Mucosa of descending colon (tissue), 3 donors: Measurements from ENCODE around the gene SIX5. TPM values are rescaled to one million over a fixed set of nuclear protein-coding genes. Genes with fewer than 3 reads are reported as not detected.
A peak's percentile ranks its signal among the peaks of the same experiment; 100 is the strongest.

Experiments
- ATAC-seq: fragments of 200-7000 bp; cut with Tn5 transposase; one replicate; pipeline ENCODE4 v1.9.1; 2020; ENCODE audit warnings: mild to moderate bottlenecking, moderate library complexity
- DNase-seq, 3 donors: peaks; one replicate each; pipeline ENCODE4 v3.0.0-alpha.2; 2020
- H3K36me3 ChIP-seq: fragments of 200-600 bp; one replicate; pipeline ENCODE4 v1.8.0; 2021; ENCODE audit warnings: low read depth, mild to moderate bottlenecking
- H3K4me1 ChIP-seq: fragments of 200-600 bp; one replicate; pipeline ENCODE4 v1.8.0; 2021; ENCODE audit warnings: low read depth, mild to moderate bottlenecking
- H3K4me3 ChIP-seq: fragments of 200-600 bp; one replicate; pipeline ENCODE4 v1.8.0; 2021; ENCODE audit warnings: mild to moderate bottlenecking
- H3K9me3 ChIP-seq: fragments of 200-600 bp; one replicate; pipeline ENCODE4 v1.8.0; 2021; ENCODE audit warnings: mild to moderate bottlenecking
- intact Hi-C, 2 donors: fragments of 100-400 bp; cut with DNase I in 1 of 2; cut with micrococcal nuclease in 1 of 2; formaldehyde crosslinking; loops; one replicate each; pipeline versions ENCODE4 v1.11.0 to v1.11.1; 2022; cut with DNase I, micrococcal nuclease
- total RNA-seq, 3 donors: library from RNA; stranded (reverse); fragmentation: NEBNext Ultra II Directional in 2 of 3; extraction: Animal tissue kit (Norgen Biotek cat#: 25700) in 2 of 3; gene quantifications; one replicate each; pipeline versions ENCODE4 v1.2.1 to v1.2.4, GENCODE V29; 2021 to 2023
- TF ChIP-seq, protein P1 (sequence below): fragments of 200-600 bp; IDR thresholded peaks from one replicate; pipeline ENCODE4 v1.8.0; 2022; ENCODE audit warnings: antibody characterized with exemption, mild to moderate bottlenecking
- donor health status: DM: no; HTN: no; CAD: no; lungs with moderate emphysema.
- donor health status: DM: no; HTN: no; CAD: no.
- donor health status: DM: no; HTN: yes; CAD: no.

The SIX5 gene
- total RNA-seq, 3 donors from 2014 or later: 9.6 to 35.6 (median 11.1) TPM

DNA sequence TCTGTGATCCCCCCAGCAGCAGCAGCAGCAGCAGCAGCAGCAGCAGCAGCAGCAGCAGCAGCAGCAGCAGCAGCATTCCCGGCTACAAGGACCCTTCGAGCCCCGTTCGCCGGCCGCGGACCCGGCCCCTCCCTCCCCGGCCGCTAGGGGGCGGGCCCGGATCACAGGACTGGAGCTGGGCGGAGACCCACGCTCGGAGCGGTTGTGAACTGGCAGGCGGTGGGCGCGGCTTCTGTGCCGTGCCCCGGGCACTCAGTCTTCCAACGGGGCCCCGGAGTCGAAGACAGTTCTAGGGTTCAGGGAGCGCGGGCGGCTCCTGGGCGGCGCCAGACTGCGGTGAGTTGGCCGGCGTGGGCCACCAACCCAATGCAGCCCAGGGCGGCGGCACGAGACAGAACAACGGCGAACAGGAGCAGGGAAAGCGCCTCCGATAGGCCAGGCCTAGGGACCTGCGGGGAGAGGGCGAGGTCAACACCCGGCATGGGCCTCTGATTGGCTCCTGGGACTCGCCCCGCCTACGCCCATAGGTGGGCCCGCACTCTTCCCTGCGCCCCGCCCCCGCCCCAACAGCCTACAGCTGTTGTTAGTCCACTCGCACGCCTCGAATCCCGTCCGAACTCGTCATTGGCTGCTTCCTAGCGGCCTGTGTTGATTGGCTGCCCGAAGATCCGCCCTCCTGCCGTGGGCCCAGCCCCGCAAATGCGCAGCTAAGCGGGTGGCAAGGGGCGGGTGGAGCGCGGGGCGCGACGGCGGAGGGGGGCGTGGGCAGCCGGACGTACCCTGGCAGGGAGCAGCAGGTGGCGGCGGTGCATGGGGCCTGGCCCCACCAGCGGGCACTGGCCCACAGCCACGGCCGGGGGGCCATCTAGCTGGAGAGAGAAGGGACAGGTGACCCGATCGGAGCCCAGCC lies 1.4 kb upstream of the SIX5 start:
- TF ChIP-seq, protein P1, sequence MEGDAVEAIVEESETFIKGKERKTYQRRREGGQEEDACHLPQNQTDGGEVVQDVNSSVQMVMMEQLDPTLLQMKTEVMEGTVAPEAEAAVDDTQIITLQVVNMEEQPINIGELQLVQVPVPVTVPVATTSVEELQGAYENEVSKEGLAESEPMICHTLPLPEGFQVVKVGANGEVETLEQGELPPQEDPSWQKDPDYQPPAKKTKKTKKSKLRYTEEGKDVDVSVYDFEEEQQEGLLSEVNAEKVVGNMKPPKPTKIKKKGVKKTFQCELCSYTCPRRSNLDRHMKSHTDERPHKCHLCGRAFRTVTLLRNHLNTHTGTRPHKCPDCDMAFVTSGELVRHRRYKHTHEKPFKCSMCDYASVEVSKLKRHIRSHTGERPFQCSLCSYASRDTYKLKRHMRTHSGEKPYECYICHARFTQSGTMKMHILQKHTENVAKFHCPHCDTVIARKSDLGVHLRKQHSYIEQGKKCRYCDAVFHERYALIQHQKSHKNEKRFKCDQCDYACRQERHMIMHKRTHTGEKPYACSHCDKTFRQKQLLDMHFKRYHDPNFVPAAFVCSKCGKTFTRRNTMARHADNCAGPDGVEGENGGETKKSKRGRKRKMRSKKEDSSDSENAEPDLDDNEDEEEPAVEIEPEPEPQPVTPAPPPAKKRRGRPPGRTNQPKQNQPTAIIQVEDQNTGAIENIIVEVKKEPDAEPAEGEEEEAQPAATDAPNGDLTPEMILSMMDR: peak; percentile 89
- Histone ChIP-seq H3K9me3 (no peaks in the 10 kb centered on the region), H3K36me3 (no peaks in the 10 kb centered on the region), H3K4me3 (peak overlapping the region; percentile 19), H3K4me1 (peaks cover 22% of the 10 kb centered on the region)
- peak; percentile 77 for ATAC-seq
- intact Hi-C loops: no loop called here
- peak; percentile 95 to 98 (median 96) for DNase-seq

DNA sequence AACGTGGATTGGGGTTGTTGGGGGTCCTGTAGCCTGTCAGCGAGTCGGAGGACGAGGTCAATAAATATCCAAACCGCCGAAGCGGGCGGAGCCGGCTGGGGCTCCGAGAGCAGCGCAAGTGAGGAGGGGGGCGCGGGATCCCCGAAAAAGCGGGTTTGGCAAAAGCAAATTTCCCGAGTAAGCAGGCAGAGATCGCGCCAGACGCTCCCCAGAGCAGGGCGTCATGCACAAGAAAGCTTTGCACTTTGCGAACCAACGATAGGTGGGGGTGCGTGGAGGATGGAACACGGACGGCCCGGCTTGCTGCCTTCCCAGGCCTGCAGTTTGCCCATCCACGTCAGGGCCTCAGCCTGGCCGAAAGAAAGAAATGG lies 754 bp upstream of the SIX5 start:
- DNase-seq (peak; percentile 64 to 80 (median 76)), ATAC-seq (peak; percentile 3)
- peaks cover 23% of the 10 kb centered on the region for H3K4me1 ChIP-seq
- H3K36me3 ChIP-seq: no peaks in the 10 kb centered on the region
- TF ChIP-seq, protein P1: no peak
- intact Hi-C loops: no loop called here
- no peaks in the 10 kb centered on the region for H3K9me3 ChIP-seq
- H3K4me3 ChIP-seq: peak overlapping the region; percentile 19

DNA sequence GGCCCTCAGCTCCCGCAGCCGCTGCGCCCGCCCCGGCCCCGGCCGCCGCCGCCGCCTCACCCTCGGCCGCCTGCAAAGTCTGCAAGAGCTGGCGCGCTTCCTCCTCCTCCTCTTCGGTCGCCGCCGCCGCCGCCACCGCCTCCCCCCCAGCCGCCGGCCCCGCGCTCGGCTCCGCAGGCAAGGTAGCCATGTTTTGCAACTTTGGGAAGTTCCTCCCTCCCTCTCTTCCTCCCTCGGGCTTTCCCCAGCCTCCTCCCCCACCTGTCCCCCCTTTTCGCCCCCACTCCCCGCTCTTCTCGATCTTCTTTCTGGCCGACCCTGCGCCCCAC lies 433 bp downstream of the SIX5 start:
- intact Hi-C loops: no loop called here
- DNase-seq (peak in 2 of 3 donors; percentile 70), ATAC-seq (no peak)

DNA sequence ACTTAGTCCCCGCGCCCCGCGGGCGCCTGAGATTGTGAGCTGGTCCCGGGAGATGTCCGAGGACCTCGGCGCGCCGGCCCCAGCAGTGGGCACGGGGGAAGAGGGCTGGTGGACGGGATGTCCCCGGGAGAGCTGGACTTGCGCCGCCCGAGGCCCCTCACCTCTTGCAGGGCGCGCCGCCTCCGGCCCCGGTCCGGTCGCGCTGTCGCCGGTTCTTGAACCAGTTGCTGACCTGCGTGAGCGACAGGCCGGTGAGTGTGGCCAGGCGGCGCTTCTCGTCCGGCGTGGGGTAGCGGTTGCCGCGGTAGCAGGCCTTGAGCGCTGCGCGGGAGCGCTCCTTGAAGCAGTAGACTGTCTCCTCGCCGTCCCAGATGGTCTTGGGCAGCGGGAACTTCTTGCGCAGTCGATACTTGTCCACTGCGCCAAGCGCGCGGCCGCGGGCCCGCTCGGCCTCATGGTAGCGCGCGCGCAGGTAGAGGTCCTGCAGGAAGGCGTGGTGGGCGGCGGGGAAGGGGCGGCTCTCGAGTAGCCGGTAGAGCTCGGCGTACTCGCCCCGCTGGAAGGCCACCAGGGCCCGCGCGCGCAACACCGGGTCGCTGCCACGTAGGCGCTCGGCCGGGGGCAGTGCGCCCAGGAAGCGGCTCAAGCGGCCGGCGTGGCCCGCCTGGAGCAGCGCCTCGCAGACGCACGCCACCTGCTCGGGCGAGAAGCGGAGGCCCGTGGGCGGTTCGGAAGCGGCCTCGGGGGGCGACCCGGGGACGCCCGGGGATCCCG lies 984 bp downstream of the SIX5 start:
- DNase-seq: peak; percentile 69 to 81 (median 74)
- TF ChIP-seq, protein P1: no peak
- H3K4me3 ChIP-seq: peak overlapping the region; percentile 52
- peak; percentile 2 for ATAC-seq
- intact Hi-C loops: no loop called here
- H3K4me1 ChIP-seq: peaks cover 30% of the 10 kb centered on the region
- H3K36me3 ChIP-seq: no peaks in the 10 kb centered on the region
- no peaks in the 10 kb centered on the region for H3K9me3 ChIP-seq

More for the DNA sequence above, 433 bp downstream of the SIX5 start:
- TF ChIP-seq, protein P1: no peak
- Histone ChIP-seq H3K4me1 (peaks cover 30% of the 10 kb centered on the region), H3K9me3 (no peaks in the 10 kb centered on the region), H3K36me3 (no peaks in the 10 kb centered on the region), H3K4me3 (peak overlapping the region; percentile 52)

DNA sequence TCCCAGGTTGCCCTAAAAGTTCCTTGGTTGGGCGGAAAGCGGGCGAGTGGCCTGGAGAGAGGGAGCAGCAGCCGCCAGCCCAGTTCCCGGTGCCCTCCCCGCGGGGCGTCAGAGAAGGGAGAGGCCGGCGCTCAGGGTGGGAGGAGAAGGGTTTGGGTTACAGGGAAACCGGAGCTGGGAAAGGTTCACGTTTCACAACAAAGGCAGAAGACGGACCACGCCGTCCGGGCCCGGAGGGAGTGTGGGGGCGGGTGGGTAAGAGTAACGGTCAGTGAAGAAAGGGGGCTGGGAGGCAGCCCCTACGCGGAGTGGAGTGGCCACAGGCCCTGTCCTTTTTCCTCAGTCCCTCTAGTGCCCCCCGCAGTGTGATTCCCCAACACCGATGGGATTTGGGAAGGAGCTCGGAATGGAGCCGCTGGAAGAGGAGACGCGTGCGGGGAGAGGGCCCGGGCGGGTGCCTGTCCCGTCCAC lies 1.6 kb downstream of the SIX5 start:
- intact Hi-C loops: no loop called here
- H3K4me3 ChIP-seq: peak overlapping the region; percentile 52
- peak; percentile 3 for ATAC-seq
- TF ChIP-seq, protein P1: no peak
- peak; percentile 69 to 82 (median 81) for DNase-seq
- H3K36me3 ChIP-seq: no peaks in the 10 kb centered on the region
- peaks cover 30% of the 10 kb centered on the region for H3K4me1 ChIP-seq
- no peaks in the 10 kb centered on the region for H3K9me3 ChIP-seq
